HG02938 (cell line): Measurements from ENCODE around the gene MRAS.
"Not testable (repeated sequence)": the region's sequence is repeated elsewhere in the genome, so short reads cannot be mapped to it uniquely, and the experiment has no call there.

Experiments used
- ATAC-seq: cut with Tn5 transposase; IDR thresholded peaks from one replicate; pipeline ENCODE4 v1.9.1; 2021; ENCODE audit warnings: mild to moderate bottlenecking, moderate library complexity; ENCODE audit not compliant: unreplicated experiment

MRAS gene

GRCh38 chr3:138412821-138413551 is 64.6 kb downstream of the MRAS start:
- ATAC-seq = no peak

- ATAC-seq = not testable (repeated sequence)
Observed at GRCh38 chr3:138416236-138416635, 67.9 kb downstream of the MRAS start.

GRCh38 chr3:138417559-138417982 is 69.2 kb downstream of the MRAS start:
- peak; percentile 77 for ATAC-seq

- ATAC-seq = no peak
Observed at GRCh38 chr3:138418601-138419206, 70.3 kb downstream of the MRAS start.

GRCh38 chr3:138423316-138423715 is 74.9 kb downstream of the MRAS start:
- no peak for ATAC-seq

GRCh38 chr3:138424323-138424722 is 75.9 kb downstream of the MRAS start:
- ATAC-seq = no peak

GRCh38 chr3:138426211-138426610 is 77.8 kb downstream of the MRAS start:
- ATAC-seq = no peak

GRCh38 chr3:138426754-138427153 is 78.4 kb downstream of the MRAS start:
- ATAC-seq = not testable (repeated sequence)

- ATAC-seq = no peak
Observed at GRCh38 chr3:138429665-138430064, 81.3 kb downstream of the MRAS start.

GRCh38 chr3:138432576-138433240 is 84.3 kb downstream of the MRAS start:
- ATAC-seq = no peak

- no peak for ATAC-seq
Observed at GRCh38 chr3:138433892-138434275, 85.5 kb downstream of the MRAS start.

- no peak for ATAC-seq
Observed at GRCh38 chr3:138434276-138434874, 86.0 kb downstream of the MRAS start, which contains the start of gene ESYT3. TSS of gene ESYT3 (plus strand) at chr3:138434616. CDS start at chr3:138434799, 183 bp downstream.

GRCh38 chr3:138434875-138435772 is 86.7 kb downstream of the MRAS start:
- ATAC-seq = no peak

- no peak for ATAC-seq
Observed at GRCh38 chr3:138435840-138436239, 87.5 kb downstream of the MRAS start.

GRCh38 chr3:138437281-138437680 is 88.9 kb downstream of the MRAS start:
- no peak for ATAC-seq

GRCh38 chr3:138438896-138439295 is 90.5 kb downstream of the MRAS start:
- no peak for ATAC-seq

GRCh38 chr3:138439646-138440045 is 91.3 kb downstream of the MRAS start:
- no peak for ATAC-seq

- ATAC-seq = no peak
Observed at GRCh38 chr3:138440121-138440521, 91.7 kb downstream of the MRAS start.

- no peak for ATAC-seq
Observed at GRCh38 chr3:138440596-138440995, 92.2 kb downstream of the MRAS start.

GRCh38 chr3:138441256-138441655 is 92.9 kb downstream of the MRAS start:
- no peak for ATAC-seq

- ATAC-seq = no peak
Observed at GRCh38 chr3:138441742-138442141, 93.4 kb downstream of the MRAS start.
